Measurements from ENCODE around the gene SLC7A7. TPM values are rescaled to one million over a fixed set of nuclear protein-coding genes. Genes with fewer than 3 reads are reported as not detected.
"Not testable (repeated sequence)": the region's sequence is repeated elsewhere in the genome, so short reads cannot be mapped to it uniquely, and the experiment has no call there.

The SLC7A7 gene
- total RNA-seq, 2 experiments from 2014 or later: 0.89 to 1.1 TPM

- Mint-ChIP-seq H3K36me3 (ENCODE audit: low read depth) (no peaks in the 10 kb centered on the region), H3K4me3 (no peak overlapping the region), H3K9me3 (no peaks in the 10 kb centered on the region), H3K27me3 (no peaks in the 10 kb centered on the region), H3K27ac (no peak overlapping the region), H3K4me1 (ENCODE audit: low read depth) (peaks cover 4% of the 10 kb centered on the region)
- no peak for TF ChIP-seq CTCF (IDR thresholded peaks at IDR 0.05)
- H3K9me3 ChIP-seq (ENCODE audit: control insufficient read depth in 1 of 2, insufficient read depth in 1 of 2, low read length in 2 of 2): no peaks in the 10 kb centered on the region
- intact Hi-C loops (cut with DNase I, micrococcal nuclease): no loop called here
- H3K27ac ChIP-seq (ENCODE audit: low read depth in 1 of 2, low read length in 2 of 2): no peak overlapping the region
- no peaks in the 10 kb centered on the region for H3K36me3 ChIP-seq (ENCODE audit: insufficient read depth, low read length)
- no peak for DNase-seq
- CTCF ChIA-PET: no interaction called here
- POLR2A ChIA-PET: no interaction called here
- H3K27me3 ChIP-seq (ENCODE audit: control insufficient read depth in 1 of 2, insufficient read depth in 2 of 2, low read length in 2 of 2): peaks cover 0 to 2% of the 10 kb centered on the region in 2 experiments
- no peak overlapping the region for H3K4me3 ChIP-seq (ENCODE audit: low read length)
- no peaks in the 10 kb centered on the region for H3K4me1 ChIP-seq (ENCODE audit: insufficient read depth, low read length)
- no peak for ATAC-seq (ENCODE audit: poor library complexity)
These were observed 75.8 kb downstream of the SLC7A7 start for GRCh38 chr14:22739423-22739822.

GRCh38 chr14:22737052-22737451, 78.2 kb downstream of the SLC7A7 start:
- H3K36me3 Mint-ChIP-seq (ENCODE audit: low read depth): no peaks in the 10 kb centered on the region
- Histone ChIP-seq H3K27me3 (ENCODE audit: control insufficient read depth in 1 of 2, insufficient read depth in 2 of 2, low read length in 2 of 2) (peaks cover 0 to 2% of the 10 kb centered on the region in 2 experiments), H3K9me3 (ENCODE audit: control insufficient read depth in 1 of 2, insufficient read depth in 1 of 2, low read length in 2 of 2) (no peaks in the 10 kb centered on the region), H3K4me3 (ENCODE audit: low read length) (no peak overlapping the region), H3K36me3 (ENCODE audit: insufficient read depth, low read length) (no peaks in the 10 kb centered on the region), H3K27ac (ENCODE audit: low read depth in 1 of 2, low read length in 2 of 2) (no peak overlapping the region), H3K4me1 (ENCODE audit: insufficient read depth, low read length) (no peaks in the 10 kb centered on the region)
- intact Hi-C loops (cut with DNase I, micrococcal nuclease): no loop called here
- H3K9me3 Mint-ChIP-seq: no peaks in the 10 kb centered on the region
- ChIA-PET POLR2A (no interaction called here), CTCF (no interaction called here)
- ATAC-seq (ENCODE audit: poor library complexity) (no peak), DNase-seq (no peak)
- no peak overlapping the region for H3K27ac Mint-ChIP-seq
- TF ChIP-seq CTCF (IDR thresholded peaks at IDR 0.05): no peak
- H3K27me3 Mint-ChIP-seq: no peaks in the 10 kb centered on the region
- peaks cover 4% of the 10 kb centered on the region for H3K4me1 Mint-ChIP-seq (ENCODE audit: low read depth)
- H3K4me3 Mint-ChIP-seq: no peak overlapping the region

- H3K9me3 ChIP-seq (ENCODE audit: control insufficient read depth in 1 of 2, insufficient read depth in 1 of 2, low read length in 2 of 2); H3K27ac ChIP-seq (ENCODE audit: low read depth in 1 of 2, low read length in 2 of 2); POLR2A ChIA-PET; H3K4me1 ChIP-seq (ENCODE audit: insufficient read depth, low read length); H3K9me3 Mint-ChIP-seq; H3K36me3 Mint-ChIP-seq (ENCODE audit: low read depth); H3K4me3 ChIP-seq (ENCODE audit: low read length); H3K27ac Mint-ChIP-seq; H3K27me3 ChIP-seq (ENCODE audit: control insufficient read depth in 1 of 2, insufficient read depth in 2 of 2, low read length in 2 of 2); H3K27me3 Mint-ChIP-seq; intact Hi-C loops (cut with DNase I, micrococcal nuclease); CTCF ChIA-PET; DNase-seq; H3K36me3 ChIP-seq (ENCODE audit: insufficient read depth, low read length); H3K4me1 Mint-ChIP-seq (ENCODE audit: low read depth); H3K4me3 Mint-ChIP-seq; ATAC-seq (ENCODE audit: poor library complexity): not testable (repeated sequence)
These were observed 78.9 kb downstream of the SLC7A7 start for GRCh38 chr14:22736384-22736783.

- CTCF ChIA-PET: no interaction called here
These were observed 80.1 kb downstream of the SLC7A7 start for GRCh38 chr14:22735096-22735495.

More at GRCh38 chr14:22735096-22735495, 80.1 kb downstream of the SLC7A7 start:
- TF ChIP-seq CTCF (IDR thresholded peaks at IDR 0.05): no peak
- H3K4me1 ChIP-seq (ENCODE audit: insufficient read depth, low read length): no peaks in the 10 kb centered on the region
- peaks cover 4% of the 10 kb centered on the region for H3K4me1 Mint-ChIP-seq (ENCODE audit: low read depth)
- H3K4me3 Mint-ChIP-seq: no peak overlapping the region
- no peaks in the 10 kb centered on the region for H3K36me3 Mint-ChIP-seq (ENCODE audit: low read depth)
- no peak overlapping the region for H3K4me3 ChIP-seq (ENCODE audit: low read length)
- intact Hi-C loops (cut with DNase I, micrococcal nuclease): no loop called here
- POLR2A ChIA-PET: interaction anchor here (0.8 kb wide), 1 partner anchor 165 kb away, joined by 3 read pairs; no protein-coding TSS in a partner anchor
- ATAC-seq (ENCODE audit: poor library complexity) (no peak), DNase-seq (no peak)
- peaks cover 0 to 2% of the 10 kb centered on the region in 2 experiments for H3K27me3 ChIP-seq (ENCODE audit: control insufficient read depth in 1 of 2, insufficient read depth in 2 of 2, low read length in 2 of 2)
- H3K9me3 Mint-ChIP-seq: no peaks in the 10 kb centered on the region
- no peak overlapping the region for H3K27ac ChIP-seq (ENCODE audit: low read depth in 1 of 2, low read length in 2 of 2)
- no peaks in the 10 kb centered on the region for H3K9me3 ChIP-seq (ENCODE audit: control insufficient read depth in 1 of 2, insufficient read depth in 1 of 2, low read length in 2 of 2)
- no peaks in the 10 kb centered on the region for H3K36me3 ChIP-seq (ENCODE audit: insufficient read depth, low read length)
- H3K27ac Mint-ChIP-seq: no peak overlapping the region
- no peaks in the 10 kb centered on the region for H3K27me3 Mint-ChIP-seq

Data from CD4-positive, alpha-beta T cell (primary cell).